Measurements from ENCODE around the gene SPRY4.

DNA sequence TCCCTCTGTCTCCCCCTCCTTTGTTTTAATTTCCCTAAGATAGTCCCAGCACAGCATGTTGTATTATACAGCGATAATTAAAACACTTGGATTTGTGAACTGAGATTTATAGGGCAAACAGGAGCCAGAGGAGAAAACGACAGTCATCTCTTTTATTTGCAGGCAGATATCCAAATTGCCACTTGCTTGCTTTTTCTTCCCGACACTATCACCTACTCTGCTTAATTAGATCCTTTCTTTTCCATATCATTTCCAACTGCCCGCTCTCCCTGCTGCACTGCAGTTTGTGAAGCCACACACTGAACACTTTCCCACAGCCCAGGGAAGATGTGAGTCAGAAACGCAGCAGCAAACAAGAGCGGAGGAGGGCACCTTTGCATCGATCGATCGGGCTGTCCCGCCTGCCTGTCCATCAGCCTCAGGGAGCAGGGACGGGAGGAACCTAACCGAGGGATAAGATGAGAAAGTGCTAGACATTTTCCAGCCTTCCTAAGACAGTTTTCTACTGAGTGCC is 35.8 kb upstream of the SPRY4 start:
- TF ChIP-seq ZNF565 (CRISPR knock-in tag; conservative IDR thresholded peaks at IDR 0.05; ENCODE audit: low read depth) (no peak), ISL1 (CRISPR knock-in tag; IDR thresholded peaks at IDR 0.05) (no peak), OSR1 (CRISPR knock-in tag; IDR thresholded peaks at IDR 0.05) (no peak), ARNTL (CRISPR knock-in tag; IDR thresholded peaks at IDR 0.05; ENCODE audit: borderline replicate concordance, low read depth) (no peak), GLIS3 (CRISPR knock-in tag; IDR thresholded peaks at IDR 0.05) (no peak), ZNF8 (CRISPR knock-in tag; IDR thresholded peaks at IDR 0.05) (no peak), ZFP3 (CRISPR knock-in tag; IDR thresholded peaks at IDR 0.05) (0 out of 2 replicates have a peak, but pooled peaks have one; percentile 6), BACH2 (CRISPR knock-in tag; IDR thresholded peaks at IDR 0.05; ENCODE audit: borderline replicate concordance) (no peak), ESRRG (CRISPR knock-in tag; IDR thresholded peaks at IDR 0.05) (no peak), ZNF70 (CRISPR knock-in tag; IDR thresholded peaks at IDR 0.05) (no peak)
- TF ChIP-seq, protein P1, sequence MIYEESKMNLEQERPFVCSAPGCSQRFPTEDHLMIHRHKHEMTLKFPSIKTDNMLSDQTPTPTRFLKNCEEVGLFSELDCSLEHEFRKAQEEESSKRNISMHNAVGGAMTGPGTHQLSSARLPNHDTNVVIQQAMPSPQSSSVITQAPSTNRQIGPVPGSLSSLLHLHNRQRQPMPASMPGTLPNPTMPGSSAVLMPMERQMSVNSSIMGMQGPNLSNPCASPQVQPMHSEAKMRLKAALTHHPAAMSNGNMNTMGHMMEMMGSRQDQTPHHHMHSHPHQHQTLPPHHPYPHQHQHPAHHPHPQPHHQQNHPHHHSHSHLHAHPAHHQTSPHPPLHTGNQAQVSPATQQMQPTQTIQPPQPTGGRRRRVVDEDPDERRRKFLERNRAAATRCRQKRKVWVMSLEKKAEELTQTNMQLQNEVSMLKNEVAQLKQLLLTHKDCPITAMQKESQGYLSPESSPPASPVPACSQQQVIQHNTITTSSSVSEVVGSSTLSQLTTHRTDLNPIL (CRISPR knock-in tag; IDR thresholded peaks at IDR 0.05; ENCODE audit: low read depth) = no peak
- TF ChIP-seq, protein P2, sequence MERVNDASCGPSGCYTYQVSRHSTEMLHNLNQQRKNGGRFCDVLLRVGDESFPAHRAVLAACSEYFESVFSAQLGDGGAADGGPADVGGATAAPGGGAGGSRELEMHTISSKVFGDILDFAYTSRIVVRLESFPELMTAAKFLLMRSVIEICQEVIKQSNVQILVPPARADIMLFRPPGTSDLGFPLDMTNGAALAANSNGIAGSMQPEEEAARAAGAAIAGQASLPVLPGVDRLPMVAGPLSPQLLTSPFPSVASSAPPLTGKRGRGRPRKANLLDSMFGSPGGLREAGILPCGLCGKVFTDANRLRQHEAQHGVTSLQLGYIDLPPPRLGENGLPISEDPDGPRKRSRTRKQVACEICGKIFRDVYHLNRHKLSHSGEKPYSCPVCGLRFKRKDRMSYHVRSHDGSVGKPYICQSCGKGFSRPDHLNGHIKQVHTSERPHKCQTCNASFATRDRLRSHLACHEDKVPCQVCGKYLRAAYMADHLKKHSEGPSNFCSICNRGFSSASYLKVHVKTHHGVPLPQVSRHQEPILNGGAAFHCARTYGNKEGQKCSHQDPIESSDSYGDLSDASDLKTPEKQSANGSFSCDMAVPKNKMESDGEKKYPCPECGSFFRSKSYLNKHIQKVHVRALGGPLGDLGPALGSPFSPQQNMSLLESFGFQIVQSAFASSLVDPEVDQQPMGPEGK (CRISPR knock-in tag; IDR thresholded peaks at IDR 0.05; ENCODE audit: borderline replicate concordance) = no peak
- TF ChIP-seq, protein P3, sequence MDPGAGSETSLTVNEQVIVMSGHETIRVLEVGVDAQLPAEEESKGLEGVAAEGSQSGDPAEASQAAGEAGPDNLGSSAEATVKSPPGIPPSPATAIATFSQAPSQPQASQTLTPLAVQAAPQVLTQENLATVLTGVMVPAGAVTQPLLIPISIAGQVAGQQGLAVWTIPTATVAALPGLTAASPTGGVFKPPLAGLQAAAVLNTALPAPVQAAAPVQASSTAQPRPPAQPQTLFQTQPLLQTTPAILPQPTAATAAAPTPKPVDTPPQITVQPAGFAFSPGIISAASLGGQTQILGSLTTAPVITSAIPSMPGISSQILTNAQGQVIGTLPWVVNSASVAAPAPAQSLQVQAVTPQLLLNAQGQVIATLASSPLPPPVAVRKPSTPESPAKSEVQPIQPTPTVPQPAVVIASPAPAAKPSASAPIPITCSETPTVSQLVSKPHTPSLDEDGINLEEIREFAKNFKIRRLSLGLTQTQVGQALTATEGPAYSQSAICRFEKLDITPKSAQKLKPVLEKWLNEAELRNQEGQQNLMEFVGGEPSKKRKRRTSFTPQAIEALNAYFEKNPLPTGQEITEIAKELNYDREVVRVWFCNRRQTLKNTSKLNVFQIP (CRISPR knock-in tag; IDR thresholded peaks at IDR 0.05; ENCODE audit: borderline replicate concordance, low read depth) = no peak
- TF ChIP-seq, protein P4, sequence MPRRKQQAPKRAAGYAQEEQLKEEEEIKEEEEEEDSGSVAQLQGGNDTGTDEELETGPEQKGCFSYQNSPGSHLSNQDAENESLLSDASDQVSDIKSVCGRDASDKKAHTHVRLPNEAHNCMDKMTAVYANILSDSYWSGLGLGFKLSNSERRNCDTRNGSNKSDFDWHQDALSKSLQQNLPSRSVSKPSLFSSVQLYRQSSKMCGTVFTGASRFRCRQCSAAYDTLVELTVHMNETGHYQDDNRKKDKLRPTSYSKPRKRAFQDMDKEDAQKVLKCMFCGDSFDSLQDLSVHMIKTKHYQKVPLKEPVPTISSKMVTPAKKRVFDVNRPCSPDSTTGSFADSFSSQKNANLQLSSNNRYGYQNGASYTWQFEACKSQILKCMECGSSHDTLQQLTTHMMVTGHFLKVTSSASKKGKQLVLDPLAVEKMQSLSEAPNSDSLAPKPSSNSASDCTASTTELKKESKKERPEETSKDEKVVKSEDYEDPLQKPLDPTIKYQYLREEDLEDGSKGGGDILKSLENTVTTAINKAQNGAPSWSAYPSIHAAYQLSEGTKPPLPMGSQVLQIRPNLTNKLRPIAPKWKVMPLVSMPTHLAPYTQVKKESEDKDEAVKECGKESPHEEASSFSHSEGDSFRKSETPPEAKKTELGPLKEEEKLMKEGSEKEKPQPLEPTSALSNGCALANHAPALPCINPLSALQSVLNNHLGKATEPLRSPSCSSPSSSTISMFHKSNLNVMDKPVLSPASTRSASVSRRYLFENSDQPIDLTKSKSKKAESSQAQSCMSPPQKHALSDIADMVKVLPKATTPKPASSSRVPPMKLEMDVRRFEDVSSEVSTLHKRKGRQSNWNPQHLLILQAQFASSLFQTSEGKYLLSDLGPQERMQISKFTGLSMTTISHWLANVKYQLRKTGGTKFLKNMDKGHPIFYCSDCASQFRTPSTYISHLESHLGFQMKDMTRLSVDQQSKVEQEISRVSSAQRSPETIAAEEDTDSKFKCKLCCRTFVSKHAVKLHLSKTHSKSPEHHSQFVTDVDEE (CRISPR knock-in tag; IDR thresholded peaks at IDR 0.05) = no peak

All from SK-N-SH treated with all-trans-retinoic acid at 6 μM for 48 hours (cell line).